Stimulated activated CD8-positive, alpha-beta memory T cell treated with anti-CD3 and anti-CD28 coated beads, Interleukin-2, amount 100 ng/mL, for 1 hour (primary cell): Measurements from ENCODE around the gene FGGY.

Experiments used
- DNase-seq, 2 donors: peaks; one replicate each; pipeline ENCODE4 v3.0.0-alpha.2; 2020; ENCODE audit warnings: low read depth in 2 of 2

Gene FGGY

GRCh38 chr1:59414406-59415133 is 117.7 kb downstream of the FGGY start:
- no peak for DNase-seq

- no peak for DNase-seq
These were observed 118.5 kb downstream of the FGGY start for GRCh38 chr1:59415286-59415850.

GRCh38 chr1:59415881-59416280 is 119.0 kb downstream of the FGGY start:
- no peak for DNase-seq

GRCh38 chr1:59417406-59417805 is 120.5 kb downstream of the FGGY start:
- DNase-seq: no peak

- no peak for DNase-seq
These were observed 121.7 kb downstream of the FGGY start for GRCh38 chr1:59418363-59419144.

GRCh38 chr1:59419361-59420140 is 122.7 kb downstream of the FGGY start:
- no peak for DNase-seq

- DNase-seq: no peak
These were observed 124.5 kb downstream of the FGGY start for GRCh38 chr1:59421232-59421920.

GRCh38 chr1:59422921-59423575 is 126.2 kb downstream of the FGGY start:
- DNase-seq: no peak

GRCh38 chr1:59427155-59427554 is 130.3 kb downstream of the FGGY start:
- DNase-seq: no peak

GRCh38 chr1:59427784-59428183 is 130.9 kb downstream of the FGGY start:
- DNase-seq: no peak

- no peak for DNase-seq
These were observed 131.9 kb downstream of the FGGY start for GRCh38 chr1:59428828-59429227.

GRCh38 chr1:59429656-59430055 is 132.8 kb downstream of the FGGY start:
- no peak for DNase-seq

- DNase-seq: no peak
These were observed 134.8 kb downstream of the FGGY start for GRCh38 chr1:59431566-59432294.

GRCh38 chr1:59432531-59433439 is 135.9 kb downstream of the FGGY start:
- no peak for DNase-seq

GRCh38 chr1:59433440-59433813 is 136.5 kb downstream of the FGGY start:
- DNase-seq: no peak

GRCh38 chr1:59434336-59434735 is 137.4 kb downstream of the FGGY start:
- no peak for DNase-seq

- DNase-seq: no peak
These were observed 139.7 kb downstream of the FGGY start for GRCh38 chr1:59436637-59437036.

GRCh38 chr1:59438058-59438560 is 141.2 kb downstream of the FGGY start:
- no peak for DNase-seq

GRCh38 chr1:59442492-59442891 is 145.6 kb downstream of the FGGY start:
- DNase-seq: no peak
